ENCODE results near the gene KRT77.

The KRT77 gene

DNA sequence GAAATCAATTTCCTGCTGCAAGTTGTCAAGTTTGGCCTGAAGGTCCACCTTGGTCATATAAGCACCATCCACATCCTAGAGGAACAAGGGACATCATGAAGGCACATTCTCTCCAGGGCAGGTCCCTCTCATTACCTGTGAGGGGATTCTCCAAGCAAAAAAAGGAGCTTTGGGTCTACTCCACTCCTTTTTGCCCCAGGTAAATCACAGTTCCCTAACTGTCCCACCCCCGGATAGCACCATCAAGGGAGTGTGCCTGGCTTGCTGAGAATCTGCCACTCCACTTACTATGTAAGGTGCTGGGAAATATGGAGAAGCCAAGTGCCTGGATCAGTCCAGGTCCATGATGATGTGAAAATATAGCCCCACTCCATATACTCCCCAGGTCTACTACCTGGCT lies 25.7 kb downstream of the KRT77 start:
- Histone ChIP-seq H3K9ac (ENCODE audit: insufficient read length, low read depth) (no peak overlapping the region), H3K36me3 (ENCODE audit: insufficient read depth, insufficient read length, low read length) (no peaks in the 10 kb centered on the region), H3K27me3 (ENCODE audit: insufficient read depth, insufficient read length) (peaks cover 3% of the 10 kb centered on the region), H3K9me3 (ENCODE audit: insufficient read depth, low read length) (no peaks in the 10 kb centered on the region), H3K4me1 (ENCODE audit: insufficient read depth, insufficient read length) (no peaks in the 10 kb centered on the region), H3K4me3 (ENCODE audit: insufficient read length, low read depth) (no peak overlapping the region)
- no peak for DNase-seq (ENCODE audit: low read depth, low spot score)
- TF ChIP-seq YY1 (IDR thresholded peaks at IDR 0.05; ENCODE audit: insufficient read depth, insufficient read length): no peak
- TF ChIP-seq SUZ12 (IDR thresholded peaks at IDR 0.05; ENCODE audit: extremely low read depth, insufficient read depth, insufficient read length): no peak
- TF ChIP-seq ZNF274 (IDR thresholded peaks at IDR 0.05; ENCODE audit: low read depth, low read length): no peak

DNA sequence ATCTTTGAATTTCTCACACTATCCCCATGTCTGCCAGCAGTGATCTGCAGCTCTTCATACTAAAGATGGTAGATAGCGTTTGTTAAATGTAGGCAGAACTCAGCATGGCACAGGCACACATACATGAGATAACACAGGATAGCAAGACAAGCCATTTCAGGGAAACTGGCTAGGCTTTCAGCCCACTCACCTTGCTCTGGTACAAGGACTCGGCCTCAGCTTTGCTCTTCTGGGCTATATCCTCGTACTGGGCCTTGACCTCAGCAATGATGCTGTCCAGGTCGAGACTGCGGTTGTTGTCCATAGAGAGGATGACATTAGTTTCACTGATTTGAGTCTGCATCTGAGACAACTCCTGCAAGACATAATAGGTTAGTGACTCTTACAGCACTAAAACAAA lies 26.2 kb downstream of the KRT77 start:
- H3K27me3 ChIP-seq (ENCODE audit: insufficient read depth, insufficient read length): peaks cover 3% of the 10 kb centered on the region
- no peak overlapping the region for H3K9ac ChIP-seq (ENCODE audit: insufficient read length, low read depth)
- H3K4me1 ChIP-seq (ENCODE audit: insufficient read depth, insufficient read length): no peaks in the 10 kb centered on the region
- DNase-seq (ENCODE audit: low read depth, low spot score): no peak
- TF ChIP-seq YY1 (IDR thresholded peaks at IDR 0.05; ENCODE audit: insufficient read depth, insufficient read length) (no peak), SUZ12 (IDR thresholded peaks at IDR 0.05; ENCODE audit: extremely low read depth, insufficient read depth, insufficient read length) (no peak), ZNF274 (IDR thresholded peaks at IDR 0.05; ENCODE audit: low read depth, low read length) (no peak)
- H3K4me3 ChIP-seq (ENCODE audit: insufficient read length, low read depth): no peak overlapping the region
- H3K9me3 ChIP-seq (ENCODE audit: insufficient read depth, low read length): no peaks in the 10 kb centered on the region
- H3K36me3 ChIP-seq (ENCODE audit: insufficient read depth, insufficient read length, low read length): no peaks in the 10 kb centered on the region

DNA sequence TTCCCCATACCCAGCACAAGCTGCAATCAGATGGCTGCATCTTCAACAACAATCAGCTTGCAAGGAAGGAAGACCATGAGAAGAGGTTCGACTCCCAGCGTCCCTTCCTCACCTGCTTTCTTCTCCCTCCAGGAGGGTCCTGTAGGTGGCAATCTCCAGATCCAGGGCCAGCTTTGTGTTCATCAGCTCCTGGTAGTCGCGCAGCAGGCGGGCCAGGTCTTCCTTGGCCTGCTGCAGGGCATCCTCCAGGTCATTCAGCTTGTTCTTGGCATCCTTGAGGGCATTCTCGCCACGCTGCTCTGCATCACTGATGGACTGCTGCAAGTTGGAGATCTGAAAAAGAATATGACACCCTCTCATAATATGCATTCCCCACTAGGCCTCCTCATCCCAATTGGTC lies 27.2 kb downstream of the KRT77 start:
- Histone ChIP-seq H3K9me3 (ENCODE audit: insufficient read depth, low read length) (no peaks in the 10 kb centered on the region), H3K4me1 (ENCODE audit: insufficient read depth, insufficient read length) (no peaks in the 10 kb centered on the region), H3K4me3 (ENCODE audit: insufficient read length, low read depth) (no peak overlapping the region), H3K9ac (ENCODE audit: insufficient read length, low read depth) (no peak overlapping the region), H3K36me3 (ENCODE audit: insufficient read depth, insufficient read length, low read length) (no peaks in the 10 kb centered on the region), H3K27me3 (ENCODE audit: insufficient read depth, insufficient read length) (peaks cover 3% of the 10 kb centered on the region)
- TF ChIP-seq ZNF274 (IDR thresholded peaks at IDR 0.05; ENCODE audit: low read depth, low read length): no peak
- no peak for TF ChIP-seq SUZ12 (IDR thresholded peaks at IDR 0.05; ENCODE audit: extremely low read depth, insufficient read depth, insufficient read length)
- TF ChIP-seq YY1 (IDR thresholded peaks at IDR 0.05; ENCODE audit: insufficient read depth, insufficient read length): no peak
- no peak for DNase-seq (ENCODE audit: low read depth, low spot score)

DNA sequence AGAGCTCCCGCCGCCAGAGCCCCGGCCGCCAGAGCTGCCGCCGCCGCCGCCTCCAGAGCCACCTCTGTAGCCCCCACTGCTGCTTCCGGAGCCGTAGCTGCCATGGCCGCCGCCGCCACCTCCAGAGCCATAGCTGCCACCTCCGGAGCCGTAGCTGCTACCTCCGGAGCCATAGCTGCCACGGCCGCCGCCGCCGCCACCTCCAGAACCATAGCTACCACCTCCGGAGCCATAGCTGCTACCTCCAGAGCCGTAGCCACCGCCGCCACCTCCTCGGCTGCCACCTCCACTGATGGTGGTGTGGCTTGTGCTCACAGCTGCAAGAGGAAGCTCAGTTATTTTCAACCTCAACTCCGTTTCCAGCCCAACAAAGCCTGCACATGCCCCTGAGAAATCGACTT lies 28.0 kb downstream of the KRT77 start:
- Histone ChIP-seq H3K9ac (ENCODE audit: insufficient read length, low read depth) (no peak overlapping the region), H3K9me3 (ENCODE audit: insufficient read depth, low read length) (no peaks in the 10 kb centered on the region), H3K27me3 (ENCODE audit: insufficient read depth, insufficient read length) (peaks cover 3% of the 10 kb centered on the region), H3K4me1 (ENCODE audit: insufficient read depth, insufficient read length) (no peaks in the 10 kb centered on the region), H3K4me3 (ENCODE audit: insufficient read length, low read depth) (no peak overlapping the region), H3K36me3 (ENCODE audit: insufficient read depth, insufficient read length, low read length) (no peaks in the 10 kb centered on the region)
- TF ChIP-seq ZNF274 (IDR thresholded peaks at IDR 0.05; ENCODE audit: low read depth, low read length) (no peak), SUZ12 (IDR thresholded peaks at IDR 0.05; ENCODE audit: extremely low read depth, insufficient read depth, insufficient read length) (no peak), YY1 (IDR thresholded peaks at IDR 0.05; ENCODE audit: insufficient read depth, insufficient read length) (no peak)
- no peak for DNase-seq (ENCODE audit: low read depth, low spot score)

DNA sequence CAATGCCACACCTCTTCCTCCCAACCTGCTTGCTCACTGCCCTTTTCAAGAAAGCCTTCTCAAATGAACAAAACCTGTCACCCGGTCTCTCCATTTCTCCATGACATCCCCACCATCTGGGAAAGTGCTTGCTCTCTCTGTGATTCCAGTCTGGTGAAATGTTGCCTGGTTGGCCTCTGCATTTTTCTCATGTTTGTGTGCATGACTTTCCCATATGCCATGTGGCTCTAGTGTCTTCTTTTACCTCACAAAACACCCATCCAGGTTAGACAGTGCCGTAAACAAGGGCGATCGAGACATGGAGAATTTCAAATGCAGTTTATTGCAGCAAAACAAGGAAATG lies 28.9 kb downstream of the KRT77 start:
- no peaks in the 10 kb centered on the region for H3K36me3 ChIP-seq (ENCODE audit: insufficient read depth, insufficient read length, low read length)
- TF ChIP-seq SUZ12 (IDR thresholded peaks at IDR 0.05; ENCODE audit: extremely low read depth, insufficient read depth, insufficient read length) (no peak), ZNF274 (IDR thresholded peaks at IDR 0.05; ENCODE audit: low read depth, low read length) (no peak), YY1 (IDR thresholded peaks at IDR 0.05; ENCODE audit: insufficient read depth, insufficient read length) (no peak)
- no peaks in the 10 kb centered on the region for H3K4me1 ChIP-seq (ENCODE audit: insufficient read depth, insufficient read length)
- no peak for DNase-seq (ENCODE audit: low read depth, low spot score)
- H3K4me3 ChIP-seq (ENCODE audit: insufficient read length, low read depth): no peak overlapping the region
- H3K9ac ChIP-seq (ENCODE audit: insufficient read length, low read depth): no peak overlapping the region
- H3K9me3 ChIP-seq (ENCODE audit: insufficient read depth, low read length): no peaks in the 10 kb centered on the region
- peaks cover 3% of the 10 kb centered on the region for H3K27me3 ChIP-seq (ENCODE audit: insufficient read depth, insufficient read length)

DNA sequence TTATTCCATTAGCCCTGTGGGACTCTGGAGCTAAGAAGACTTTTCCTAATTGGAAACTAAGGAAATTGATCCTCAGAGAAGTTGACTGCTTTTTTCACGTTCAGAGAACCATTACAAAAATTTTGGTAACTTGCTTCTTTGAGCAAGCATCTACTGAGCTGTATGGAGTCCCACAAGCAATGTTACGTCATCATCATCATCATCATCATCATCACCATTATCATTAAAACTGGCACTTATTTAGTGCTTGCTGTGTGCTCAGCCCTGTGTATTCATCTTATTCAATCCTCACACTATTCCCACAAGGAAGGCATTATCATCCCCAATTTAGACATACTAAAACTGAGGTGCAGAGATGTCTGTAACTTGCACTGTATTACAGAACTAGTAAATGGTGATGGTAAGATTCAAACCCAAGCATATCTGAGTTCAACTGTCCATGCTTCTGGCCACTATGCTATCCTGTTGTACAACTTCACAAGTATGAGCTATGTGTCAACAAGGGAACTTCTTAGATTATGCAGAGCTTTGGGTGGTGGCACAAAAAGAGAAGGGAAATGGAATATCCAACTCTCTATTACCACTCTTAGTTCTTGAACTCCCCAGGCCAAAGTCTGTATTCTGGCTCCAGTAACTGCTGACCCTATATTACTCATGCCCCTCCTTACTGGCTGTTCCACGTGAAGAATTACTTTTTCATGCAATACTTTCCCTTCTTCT lies 29.5 kb downstream of the KRT77 start:
- Histone ChIP-seq H3K9ac (ENCODE audit: insufficient read length, low read depth) (no peak overlapping the region), H3K9me3 (ENCODE audit: insufficient read depth, low read length) (no peaks in the 10 kb centered on the region), H3K4me3 (ENCODE audit: insufficient read length, low read depth) (no peak overlapping the region), H3K36me3 (ENCODE audit: insufficient read depth, insufficient read length, low read length) (no peaks in the 10 kb centered on the region), H3K4me1 (ENCODE audit: insufficient read depth, insufficient read length) (no peaks in the 10 kb centered on the region), H3K27me3 (ENCODE audit: insufficient read depth, insufficient read length) (peaks cover 3% of the 10 kb centered on the region)
- DNase-seq (ENCODE audit: low read depth, low spot score): no peak
- no peak for TF ChIP-seq ZNF274 (IDR thresholded peaks at IDR 0.05; ENCODE audit: low read depth, low read length)
- TF ChIP-seq SUZ12 (IDR thresholded peaks at IDR 0.05; ENCODE audit: extremely low read depth, insufficient read depth, insufficient read length): no peak
- TF ChIP-seq YY1 (IDR thresholded peaks at IDR 0.05; ENCODE audit: insufficient read depth, insufficient read length): no peak

DNA sequence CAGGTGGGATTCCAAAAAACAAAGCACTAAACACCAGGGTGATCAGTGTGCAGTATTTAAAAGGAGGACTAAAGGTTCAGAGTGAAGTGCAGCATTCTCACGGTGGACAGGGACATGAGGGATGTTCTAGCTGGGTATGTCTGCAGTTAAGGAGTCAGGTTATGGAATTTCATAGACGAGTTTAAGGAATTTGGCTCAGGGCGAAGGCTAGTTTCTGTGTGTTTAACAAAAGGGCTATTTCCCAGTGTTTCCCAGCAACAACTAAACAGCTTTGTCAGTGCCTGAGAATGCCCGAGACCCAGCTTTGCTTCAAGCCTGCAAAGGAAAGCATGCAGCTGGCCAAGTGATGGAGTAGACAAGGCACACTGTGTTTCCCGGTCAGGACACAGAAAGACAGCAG lies 30.1 kb downstream of the KRT77 start:
- no peak overlapping the region for H3K4me3 ChIP-seq (ENCODE audit: insufficient read length, low read depth)
- peaks cover 3% of the 10 kb centered on the region for H3K27me3 ChIP-seq (ENCODE audit: insufficient read depth, insufficient read length)
- no peak overlapping the region for H3K9ac ChIP-seq (ENCODE audit: insufficient read length, low read depth)
- TF ChIP-seq SUZ12 (IDR thresholded peaks at IDR 0.05; ENCODE audit: extremely low read depth, insufficient read depth, insufficient read length) (no peak), ZNF274 (IDR thresholded peaks at IDR 0.05; ENCODE audit: low read depth, low read length) (no peak), YY1 (IDR thresholded peaks at IDR 0.05; ENCODE audit: insufficient read depth, insufficient read length) (no peak)
- H3K4me1 ChIP-seq (ENCODE audit: insufficient read depth, insufficient read length): no peaks in the 10 kb centered on the region
- no peak for DNase-seq (ENCODE audit: low read depth, low spot score)
- no peaks in the 10 kb centered on the region for H3K36me3 ChIP-seq (ENCODE audit: insufficient read depth, insufficient read length, low read length)
- H3K9me3 ChIP-seq (ENCODE audit: insufficient read depth, low read length): no peaks in the 10 kb centered on the region
